HG03064 (cell line): Measurements from ENCODE around the gene MCEE.
"Not testable (repeated sequence)": the region's sequence is repeated elsewhere in the genome, so short reads cannot be mapped to it uniquely, and the experiment has no call there.

Experiments
- ATAC-seq: cut with Tn5 transposase; IDR thresholded peaks from one replicate; pipeline ENCODE4 v1.9.1; 2021; ENCODE audit warnings: low read depth; ENCODE audit not compliant: unreplicated experiment

MCEE gene

DNA sequence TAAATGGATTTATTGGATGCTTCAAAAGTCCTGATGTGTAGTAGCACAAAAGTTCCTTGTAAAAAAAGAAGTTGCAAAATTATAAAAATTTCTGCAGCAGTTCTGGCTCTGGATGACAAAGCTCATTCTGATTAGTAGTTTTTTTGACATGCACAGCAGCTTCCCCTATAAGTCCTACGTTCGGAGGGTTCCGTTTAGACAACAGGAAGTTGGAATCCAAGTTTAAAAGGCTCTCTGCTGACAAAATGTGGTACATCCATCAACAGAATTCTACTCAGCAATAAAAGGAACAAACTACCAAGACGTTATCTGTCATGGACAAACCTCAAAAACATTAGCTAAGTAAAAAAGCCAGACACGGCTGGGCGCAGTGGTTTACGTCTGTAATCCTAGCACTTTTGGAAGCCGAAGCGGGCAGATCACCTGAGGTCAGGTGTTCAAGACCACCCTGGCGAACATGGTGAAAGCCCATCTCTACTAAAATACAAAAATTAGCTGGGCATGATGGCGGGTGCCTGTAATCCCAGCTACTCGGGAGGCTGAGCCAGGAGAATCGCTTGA, 46.2 kb downstream of the MCEE start:
- ATAC-seq = not testable (repeated sequence)

- ATAC-seq = not testable (repeated sequence)
Measured at GRCh38 chr2:71083297-71083696, 46.7 kb downstream of the MCEE start.

- ATAC-seq = no peak
Measured at GRCh38 chr2:71082402-71083252, 47.4 kb downstream of the MCEE start.

DNA sequence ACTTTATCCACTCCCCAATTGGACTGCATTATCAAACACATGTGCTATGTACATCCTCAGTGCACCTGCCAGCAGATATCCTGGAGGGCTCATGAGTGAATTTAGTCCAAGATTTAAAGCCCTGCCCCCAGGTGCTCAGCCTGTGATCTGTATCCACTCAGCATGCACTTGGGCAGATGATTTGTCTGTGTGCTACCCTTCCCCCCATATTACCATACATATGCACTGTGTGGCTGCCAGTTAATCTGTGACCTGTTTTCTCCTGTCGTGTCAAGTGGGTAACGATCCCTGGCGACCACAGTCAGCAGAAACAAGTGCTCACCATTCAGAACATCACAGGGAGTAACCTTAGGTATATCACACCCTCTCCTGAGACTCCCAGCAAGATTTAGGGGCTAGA, 51.4 kb downstream of the MCEE start:
- ATAC-seq = no peak

- ATAC-seq = no peak
Measured at GRCh38 chr2:71074893-71075395, 55.1 kb downstream of the MCEE start.

DNA sequence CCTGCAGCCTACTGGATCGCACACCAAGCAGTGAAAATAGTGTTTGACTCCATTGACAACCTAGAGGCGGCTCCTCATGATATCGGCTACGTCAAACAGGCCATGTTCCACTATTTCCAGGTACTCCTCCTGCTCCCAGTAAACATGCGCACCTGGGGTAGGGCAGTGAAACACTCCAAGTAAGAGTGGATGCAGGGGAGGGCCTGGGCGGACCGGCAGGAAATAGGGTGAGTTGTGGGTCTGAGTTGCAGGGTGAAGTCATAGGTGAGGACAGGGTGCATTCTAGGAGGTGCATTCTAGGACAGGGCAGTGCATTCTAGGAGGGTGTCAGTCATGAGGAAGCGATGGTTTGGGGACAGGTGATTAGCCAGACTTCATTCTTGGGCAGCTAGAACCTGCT, 56.6 kb downstream of the MCEE start:
- no peak for ATAC-seq

- no peak for ATAC-seq
Measured at GRCh38 chr2:71072492-71072891, 57.5 kb downstream of the MCEE start.

GRCh38 chr2:71071681-71072398, 58.2 kb downstream of the MCEE start:
- no peak for ATAC-seq

GRCh38 chr2:71070294-71071093, 59.5 kb downstream of the MCEE start:
- ATAC-seq = no peak

DNA sequence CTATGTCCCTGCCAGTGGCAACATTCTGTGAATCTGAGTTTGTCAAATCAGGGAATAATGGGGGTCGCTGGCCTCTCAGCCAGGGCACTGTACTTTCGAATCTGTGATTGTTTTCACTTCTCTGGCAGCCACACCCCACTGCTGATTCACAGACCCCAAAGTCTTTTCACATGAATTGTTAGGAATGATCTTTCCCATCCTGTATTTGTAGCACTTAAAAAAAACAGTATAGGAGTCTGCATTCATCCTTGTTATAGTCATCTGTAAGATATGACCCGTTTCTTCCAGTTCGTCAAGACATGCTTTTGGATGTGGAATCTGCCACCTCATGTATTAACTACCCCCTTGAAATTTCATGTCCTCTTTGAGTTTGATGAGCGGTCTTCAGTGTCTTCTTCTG, 60.7 kb downstream of the MCEE start:
- no peak for ATAC-seq

DNA sequence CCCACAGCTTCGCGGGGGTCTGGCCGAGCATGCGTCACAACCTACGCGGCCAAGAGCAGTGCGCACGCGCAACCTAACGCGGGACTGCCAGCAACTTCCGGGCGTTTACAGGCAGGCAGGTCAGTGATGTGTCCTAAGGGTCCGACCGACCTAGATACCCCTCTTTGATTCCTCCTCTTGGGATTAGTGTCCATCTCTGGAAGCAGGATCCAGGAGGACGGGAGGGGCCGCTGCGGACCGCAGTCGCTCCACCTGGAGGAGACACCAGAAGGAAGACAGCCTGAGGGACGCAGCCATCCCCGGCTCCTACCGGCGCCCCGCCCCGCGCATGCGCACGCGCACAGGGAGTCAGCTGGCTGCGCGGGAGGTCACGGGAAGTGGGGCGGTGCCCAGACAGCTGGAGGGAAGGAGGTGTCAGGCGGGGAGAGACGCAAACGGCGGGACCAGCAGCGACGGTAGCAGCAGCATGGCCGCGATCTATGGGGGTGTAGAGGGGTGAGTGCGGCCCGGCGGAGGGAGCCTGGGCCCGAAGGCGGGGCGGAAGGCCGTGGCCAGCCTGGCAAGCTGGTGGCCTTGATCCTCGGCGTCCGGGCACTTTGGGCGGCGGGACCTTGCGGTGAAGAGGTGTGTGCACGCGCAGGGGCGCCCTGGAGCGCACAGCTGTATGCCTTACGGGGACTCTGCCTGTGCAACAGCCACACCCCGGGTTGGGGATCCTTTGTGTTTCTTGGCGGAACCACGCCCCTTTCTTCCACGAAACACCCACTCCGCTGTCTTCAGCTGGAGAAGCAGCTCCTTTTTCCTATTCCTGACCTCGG, 61.6 kb downstream of the MCEE start, which contains the start of gene NAGK:
Gene NAGK, plus strand, starts transcription at position 431 of the 818 bp plus-strand sequence. Its CDS starts 36 bp downstream, at position 467.
- peak; percentile 47 for ATAC-seq

GRCh38 chr2:71067567-71068217, 62.3 kb downstream of the MCEE start:
- no peak for ATAC-seq

DNA sequence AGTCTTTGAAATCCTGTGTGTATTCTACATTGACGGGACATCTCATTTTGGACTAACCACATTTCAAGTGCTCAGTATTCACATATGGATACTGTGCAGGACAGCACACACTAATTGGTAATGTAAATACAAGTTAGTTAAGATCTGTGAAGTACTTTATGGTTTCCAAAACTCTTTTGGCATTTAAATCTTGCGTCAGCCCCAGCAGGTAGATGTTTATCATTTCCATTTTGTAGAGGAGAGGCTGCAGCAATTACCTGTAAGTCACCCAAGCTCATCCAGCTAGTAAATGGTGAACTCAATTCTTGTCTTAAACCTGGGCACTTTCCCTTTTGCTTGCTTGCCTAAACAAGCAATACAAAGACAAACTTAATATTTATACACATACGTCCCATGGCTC, 63.2 kb downstream of the MCEE start:
- ATAC-seq = no peak

GRCh38 chr2:71064754-71065621, 65.0 kb downstream of the MCEE start:
- ATAC-seq = no peak

GRCh38 chr2:71064110-71064611, 65.9 kb downstream of the MCEE start:
- ATAC-seq = no peak

DNA sequence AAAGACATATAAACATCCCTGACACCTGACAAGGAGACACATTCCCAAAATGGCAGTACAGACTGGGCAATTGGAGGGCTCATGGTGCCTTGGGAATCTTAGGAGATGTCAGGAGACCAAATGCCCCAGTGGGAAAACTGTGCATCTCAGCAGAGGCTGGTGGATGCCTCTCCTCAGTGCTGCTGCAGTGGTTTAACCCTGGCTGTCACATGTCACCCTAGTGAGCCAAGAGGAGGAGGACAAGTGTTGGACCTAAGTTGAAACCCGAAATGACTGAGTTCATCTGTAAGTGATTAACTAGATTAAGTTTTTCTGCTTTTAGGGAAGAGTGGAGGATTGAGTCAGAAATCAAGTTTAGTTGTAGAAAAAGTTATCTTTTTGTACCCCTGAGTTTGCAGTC, 66.8 kb downstream of the MCEE start:
- ATAC-seq = no peak

DNA sequence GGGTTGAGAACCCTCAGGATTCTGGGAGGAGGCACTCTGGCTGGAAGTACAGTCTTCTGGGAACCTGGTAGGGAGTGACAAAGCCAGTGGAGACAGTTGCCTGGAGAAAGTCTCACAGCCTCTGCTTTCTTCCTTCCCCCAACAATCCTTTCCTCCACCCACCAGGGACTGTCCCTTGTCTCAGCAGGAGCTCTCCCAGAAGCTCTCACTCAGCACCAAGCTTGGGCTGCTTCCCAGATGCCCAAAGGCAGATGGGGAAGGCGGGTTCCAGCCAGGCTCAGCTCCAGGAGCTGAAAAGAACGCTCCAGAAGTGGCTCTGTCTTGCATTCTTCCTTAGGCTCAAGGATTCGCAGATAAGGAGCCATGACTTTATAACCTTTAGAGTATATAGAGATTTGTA, 69.2 kb downstream of the MCEE start:
- no peak for ATAC-seq

DNA sequence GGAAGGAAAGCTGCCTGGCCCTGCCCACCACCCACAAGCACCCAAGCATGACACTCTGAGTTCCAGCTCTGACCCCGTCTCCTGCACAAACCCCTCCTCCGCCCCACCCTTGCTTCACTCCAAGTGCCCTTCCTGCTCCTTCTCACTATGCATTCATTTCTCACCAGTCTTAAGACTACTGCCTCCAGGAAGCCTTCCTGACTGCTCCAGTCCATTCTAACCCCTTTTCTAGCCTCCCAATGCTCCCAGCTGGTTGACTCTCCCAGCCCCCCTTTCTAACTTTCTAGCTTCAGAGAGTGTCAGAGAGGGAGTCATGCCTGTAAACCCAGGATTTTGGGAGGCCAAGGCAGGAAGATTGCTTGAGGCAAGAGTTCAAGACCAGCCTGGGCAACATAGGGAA, 69.8 kb downstream of the MCEE start:
- ATAC-seq = no peak
